ENCODE data around the gene SHISA3. TPM values are rescaled to one million over a fixed set of nuclear protein-coding genes. Genes with fewer than 3 reads are reported as not detected.

SHISA3 gene
- total RNA-seq, 1 donor = not detected

DNA sequence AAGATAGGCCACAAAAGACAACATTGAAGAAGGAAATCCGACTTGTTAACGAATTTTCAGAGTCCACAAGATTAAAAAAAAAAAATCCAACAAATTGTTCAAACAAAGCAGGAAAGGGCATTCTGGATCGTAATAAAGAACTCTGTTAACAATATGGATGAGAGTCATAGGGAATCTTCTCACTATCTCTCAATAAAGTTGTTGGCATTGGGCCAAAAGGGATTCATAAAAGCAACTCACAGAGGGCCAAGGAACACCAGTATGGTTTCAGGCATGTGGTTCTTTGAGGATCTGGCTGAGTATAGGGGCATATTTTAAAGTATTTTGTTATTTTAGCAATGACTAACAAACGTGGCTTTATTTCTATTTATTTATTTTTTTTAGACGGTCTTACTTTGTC is 49.5 kb downstream of the SHISA3 start:
- Histone ChIP-seq H3K4me3 (ENCODE audit: insufficient read depth, low read length) (no peak overlapping the region), H3K79me2 (ENCODE audit: insufficient read depth, low read length) (no peaks in the 10 kb centered on the region), H3K27me3 (ENCODE audit: insufficient read depth, low read length) (no peaks in the 10 kb centered on the region), H3K36me3 (ENCODE audit: insufficient read depth, low read length) (no peaks in the 10 kb centered on the region), H3K4me2 (ENCODE audit: insufficient read depth, low read length) (no peak overlapping the region), H2AFZ (ENCODE audit: low read length) (no peak overlapping the region), H3K4me1 (ENCODE audit: insufficient read depth, low read length) (no peaks in the 10 kb centered on the region), H3K27ac (ENCODE audit: low read depth, low read length) (no peak overlapping the region), H3K9me3 (ENCODE audit: low read depth, low read length) (no peaks in the 10 kb centered on the region), H4K20me1 (ENCODE audit: insufficient read depth, low read length) (no peaks in the 10 kb centered on the region)
- no peak for DNase-seq (ENCODE audit: insufficient read length, low spot score, missing footprints)
- TF ChIP-seq, protein P1, sequence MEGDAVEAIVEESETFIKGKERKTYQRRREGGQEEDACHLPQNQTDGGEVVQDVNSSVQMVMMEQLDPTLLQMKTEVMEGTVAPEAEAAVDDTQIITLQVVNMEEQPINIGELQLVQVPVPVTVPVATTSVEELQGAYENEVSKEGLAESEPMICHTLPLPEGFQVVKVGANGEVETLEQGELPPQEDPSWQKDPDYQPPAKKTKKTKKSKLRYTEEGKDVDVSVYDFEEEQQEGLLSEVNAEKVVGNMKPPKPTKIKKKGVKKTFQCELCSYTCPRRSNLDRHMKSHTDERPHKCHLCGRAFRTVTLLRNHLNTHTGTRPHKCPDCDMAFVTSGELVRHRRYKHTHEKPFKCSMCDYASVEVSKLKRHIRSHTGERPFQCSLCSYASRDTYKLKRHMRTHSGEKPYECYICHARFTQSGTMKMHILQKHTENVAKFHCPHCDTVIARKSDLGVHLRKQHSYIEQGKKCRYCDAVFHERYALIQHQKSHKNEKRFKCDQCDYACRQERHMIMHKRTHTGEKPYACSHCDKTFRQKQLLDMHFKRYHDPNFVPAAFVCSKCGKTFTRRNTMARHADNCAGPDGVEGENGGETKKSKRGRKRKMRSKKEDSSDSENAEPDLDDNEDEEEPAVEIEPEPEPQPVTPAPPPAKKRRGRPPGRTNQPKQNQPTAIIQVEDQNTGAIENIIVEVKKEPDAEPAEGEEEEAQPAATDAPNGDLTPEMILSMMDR (IDR thresholded peaks at IDR 0.05; ENCODE audit: extremely low read depth, low read depth, low read length) = no peak

Other genes starting within 250 kb of the SHISA3 start
- not detected in 2 replicates for gene BEND4, start 244.8 kb upstream of the SHISA3 start, total RNA-seq